ENCODE data around the gene PKDCC.
"Not testable (repeated sequence)": the region's sequence is repeated elsewhere in the genome, so short reads cannot be mapped to it uniquely, and the experiment has no call there.

Gene PKDCC

GRCh38 chr2:42067001-42067400, 19.2 kb downstream of the PKDCC start:
- not testable (repeated sequence) for DNase-seq

- DNase-seq = no peak
These were observed 19.7 kb downstream of the PKDCC start for GRCh38 chr2:42067521-42067920.

GRCh38 chr2:42068571-42069178, 20.9 kb downstream of the PKDCC start:
- no peak for DNase-seq

- DNase-seq = no peak
These were observed 21.7 kb downstream of the PKDCC start for GRCh38 chr2:42069568-42069967.

- DNase-seq = no peak
These were observed 24.0 kb downstream of the PKDCC start for GRCh38 chr2:42071791-42072190.

GRCh38 chr2:42072349-42073118, 24.7 kb downstream of the PKDCC start:
- peak; percentile 74 for DNase-seq

- DNase-seq = no peak
These were observed 26.1 kb downstream of the PKDCC start for GRCh38 chr2:42073739-42074503.

GRCh38 chr2:42074661-42075060, 26.8 kb downstream of the PKDCC start:
- DNase-seq = no peak

GRCh38 chr2:42076357-42077225, 28.8 kb downstream of the PKDCC start:
- no peak for DNase-seq

GRCh38 chr2:42077343-42077742, 29.5 kb downstream of the PKDCC start:
- no peak for DNase-seq

GRCh38 chr2:42079737-42080287, 32.0 kb downstream of the PKDCC start:
- no peak for DNase-seq

GRCh38 chr2:42081151-42081550, 33.3 kb downstream of the PKDCC start:
- not testable (repeated sequence) for DNase-seq

GRCh38 chr2:42082016-42082415, 34.2 kb downstream of the PKDCC start:
- no peak for DNase-seq

- DNase-seq = no peak
These were observed 36.4 kb downstream of the PKDCC start for GRCh38 chr2:42084231-42084671.

- DNase-seq = not testable (repeated sequence)
These were observed 37.2 kb downstream of the PKDCC start for GRCh38 chr2:42085070-42085469.

- no peak for DNase-seq
These were observed 38.1 kb downstream of the PKDCC start for GRCh38 chr2:42085706-42086487.

- peak; percentile 47 for DNase-seq
These were observed 38.7 kb downstream of the PKDCC start for GRCh38 chr2:42086500-42086953.

- no peak for DNase-seq
These were observed 39.5 kb downstream of the PKDCC start for GRCh38 chr2:42087137-42087856.

GRCh38 chr2:42087857-42088195, 40.0 kb downstream of the PKDCC start:
- DNase-seq = no peak

GRCh38 chr2:42089340-42089925, 41.6 kb downstream of the PKDCC start:
- peak; percentile 80 for DNase-seq

Data from RPMI8226 (cell line).